MM.1S (cell line): ENCODE results near the gene TTYH3.

Experiments
- DNase-seq: peaks from one replicate; pipeline ENCODE4 v3.0.0-alpha.2; 2015
- H2AFZ ChIP-seq: fragments of 300-600 bp; sonication (generic); 2 replicates; pipeline ENCODE4 v1.6.0; 2016; ENCODE audit warnings: antibody characterized with exemption, low read length
- H3F3A ChIP-seq: fragments of 300-600 bp; sonication (generic); 2 replicates; pipeline ENCODE4 v1.6.1; 2016; ENCODE audit warnings: mild to moderate bottlenecking, antibody characterized with exemption, low read length, moderate library complexity, mixed read lengths; ENCODE audit not compliant: insufficient read depth
- H3K27ac ChIP-seq: fragments of 300-600 bp; sonication (generic); 2 replicates; pipeline ENCODE4 v1.5.1; 2016; ENCODE audit warnings: mild to moderate bottlenecking, low read length
- H3K27me3 ChIP-seq: fragments of 300-600 bp; sonication (generic); replicated peaks from 2 replicates; pipeline ENCODE4 v1.6.0; 2016; ENCODE audit warnings: low read length; ENCODE audit not compliant: insufficient read depth
- H3K36me3 ChIP-seq: fragments of 300-600 bp; sonication (generic); replicated peaks from 2 replicates; pipeline ENCODE4 v1.6.1; 2016; ENCODE audit warnings: mild to moderate bottlenecking, low read length, mixed read lengths; ENCODE audit not compliant: insufficient read depth
- H3K4me1 ChIP-seq: fragments of 300-600 bp; sonication (generic); 2 replicates; pipeline ENCODE4 v1.6.1; 2016; ENCODE audit warnings: low read length, mixed read lengths
- H3K4me2 ChIP-seq: fragments of 300-600 bp; sonication (generic); 2 replicates; pipeline ENCODE4 v1.6.0; 2016; ENCODE audit warnings: low read depth, low read length
- H3K4me3 ChIP-seq: fragments of 300-600 bp; sonication (generic); 2 replicates; pipeline ENCODE4 v1.5.1; 2016; ENCODE audit warnings: low read length, mixed read lengths
- H3K79me2 ChIP-seq: fragments of 300-600 bp; sonication (generic); 2 replicates; pipeline ENCODE4 v1.6.1; 2016; ENCODE audit warnings: mixed run types, low read length, mixed read lengths
- H3K9ac ChIP-seq: fragments of 300-600 bp; sonication (generic); 2 replicates; pipeline ENCODE4 v1.6.1; 2016; ENCODE audit warnings: low read length, mixed read lengths
- H3K9me2 ChIP-seq: fragments of 300-600 bp; sonication (generic); replicated peaks from 2 replicates; pipeline ENCODE4 v1.6.1; 2016; ENCODE audit warnings: mild to moderate bottlenecking, low read length, mixed read lengths; ENCODE audit not compliant: insufficient read depth
- H3K9me3 ChIP-seq: fragments of 300-600 bp; sonication (generic); replicated peaks from 2 replicates; pipeline ENCODE4 v1.6.1; 2016; ENCODE audit warnings: mild to moderate bottlenecking, low read length, mixed read lengths; ENCODE audit not compliant: insufficient read depth
- H4K20me1 ChIP-seq: fragments of 300-600 bp; sonication (generic); 2 replicates; pipeline ENCODE4 v1.6.1; 2016; ENCODE audit warnings: mild to moderate bottlenecking, low read length, moderate library complexity, mixed read lengths; ENCODE audit not compliant: insufficient read depth
- EZH2 ChIP-seq: fragments of 300-600 bp; sonication (generic); optimal IDR thresholded peaks from 2 replicates; pipeline ENCODE3; 2017; ENCODE audit warnings: low read depth, mild to moderate bottlenecking, antibody characterized with exemption, low read length, mixed read lengths
- EZH2phosphoT487 ChIP-seq: fragments of 300-600 bp; sonication (generic); IDR thresholded peaks from 2 replicates; pipeline ENCODE4 v1.6.1; 2018; ENCODE audit warnings: antibody characterized with exemption, low read length
- TF ChIP-seq, protein P1 (sequence below): fragments of 300-600 bp; sonication (generic); IDR thresholded peaks from 2 replicates; pipeline ENCODE4 v1.5.1; 2016; ENCODE audit warnings: antibody characterized with exemption, low read length, mixed read lengths

The TTYH3 gene

DNA sequence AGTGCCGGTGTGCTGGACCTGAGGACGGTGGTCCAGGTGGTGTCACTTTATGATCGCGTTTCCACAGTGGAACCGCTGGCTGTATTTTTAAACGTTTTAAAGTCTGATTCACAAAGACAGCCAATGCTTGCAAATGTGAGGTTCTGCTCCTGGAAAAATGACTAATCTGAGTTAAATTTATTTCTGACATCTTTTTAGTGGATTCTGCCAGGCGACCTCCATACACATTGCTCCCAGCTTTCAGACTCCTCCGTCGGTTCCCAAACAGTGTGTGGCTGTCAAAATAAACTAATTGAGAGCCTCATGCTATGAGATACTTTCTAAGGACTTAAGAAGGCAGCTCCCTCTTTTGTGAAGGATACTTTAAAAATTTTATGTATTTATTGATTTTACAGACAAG lies 12.7 kb upstream of the TTYH3 start:
- H3K79me2 ChIP-seq: no peaks in the 10 kb centered on the region
- no peak overlapping the region for H3K4me2 ChIP-seq
- H3K4me1 ChIP-seq: no peaks in the 10 kb centered on the region
- no peak for TF ChIP-seq EZH2phosphoT487
- TF ChIP-seq, protein P1, sequence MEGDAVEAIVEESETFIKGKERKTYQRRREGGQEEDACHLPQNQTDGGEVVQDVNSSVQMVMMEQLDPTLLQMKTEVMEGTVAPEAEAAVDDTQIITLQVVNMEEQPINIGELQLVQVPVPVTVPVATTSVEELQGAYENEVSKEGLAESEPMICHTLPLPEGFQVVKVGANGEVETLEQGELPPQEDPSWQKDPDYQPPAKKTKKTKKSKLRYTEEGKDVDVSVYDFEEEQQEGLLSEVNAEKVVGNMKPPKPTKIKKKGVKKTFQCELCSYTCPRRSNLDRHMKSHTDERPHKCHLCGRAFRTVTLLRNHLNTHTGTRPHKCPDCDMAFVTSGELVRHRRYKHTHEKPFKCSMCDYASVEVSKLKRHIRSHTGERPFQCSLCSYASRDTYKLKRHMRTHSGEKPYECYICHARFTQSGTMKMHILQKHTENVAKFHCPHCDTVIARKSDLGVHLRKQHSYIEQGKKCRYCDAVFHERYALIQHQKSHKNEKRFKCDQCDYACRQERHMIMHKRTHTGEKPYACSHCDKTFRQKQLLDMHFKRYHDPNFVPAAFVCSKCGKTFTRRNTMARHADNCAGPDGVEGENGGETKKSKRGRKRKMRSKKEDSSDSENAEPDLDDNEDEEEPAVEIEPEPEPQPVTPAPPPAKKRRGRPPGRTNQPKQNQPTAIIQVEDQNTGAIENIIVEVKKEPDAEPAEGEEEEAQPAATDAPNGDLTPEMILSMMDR: no peak
- TF ChIP-seq EZH2: no peak
- no peaks in the 10 kb centered on the region for H3K36me3 ChIP-seq
- peaks cover 57% of the 10 kb centered on the region for H3K27me3 ChIP-seq
- no peaks in the 10 kb centered on the region for H3F3A ChIP-seq
- H2AFZ ChIP-seq: no peak overlapping the region
- no peak overlapping the region for H3K27ac ChIP-seq
- no peaks in the 10 kb centered on the region for H4K20me1 ChIP-seq
- no peak overlapping the region for H3K4me3 ChIP-seq
- H3K9me3 ChIP-seq: no peaks in the 10 kb centered on the region
- no peak overlapping the region for H3K9ac ChIP-seq
- H3K9me2 ChIP-seq: no peaks in the 10 kb centered on the region
- DNase-seq: no peak

DNA sequence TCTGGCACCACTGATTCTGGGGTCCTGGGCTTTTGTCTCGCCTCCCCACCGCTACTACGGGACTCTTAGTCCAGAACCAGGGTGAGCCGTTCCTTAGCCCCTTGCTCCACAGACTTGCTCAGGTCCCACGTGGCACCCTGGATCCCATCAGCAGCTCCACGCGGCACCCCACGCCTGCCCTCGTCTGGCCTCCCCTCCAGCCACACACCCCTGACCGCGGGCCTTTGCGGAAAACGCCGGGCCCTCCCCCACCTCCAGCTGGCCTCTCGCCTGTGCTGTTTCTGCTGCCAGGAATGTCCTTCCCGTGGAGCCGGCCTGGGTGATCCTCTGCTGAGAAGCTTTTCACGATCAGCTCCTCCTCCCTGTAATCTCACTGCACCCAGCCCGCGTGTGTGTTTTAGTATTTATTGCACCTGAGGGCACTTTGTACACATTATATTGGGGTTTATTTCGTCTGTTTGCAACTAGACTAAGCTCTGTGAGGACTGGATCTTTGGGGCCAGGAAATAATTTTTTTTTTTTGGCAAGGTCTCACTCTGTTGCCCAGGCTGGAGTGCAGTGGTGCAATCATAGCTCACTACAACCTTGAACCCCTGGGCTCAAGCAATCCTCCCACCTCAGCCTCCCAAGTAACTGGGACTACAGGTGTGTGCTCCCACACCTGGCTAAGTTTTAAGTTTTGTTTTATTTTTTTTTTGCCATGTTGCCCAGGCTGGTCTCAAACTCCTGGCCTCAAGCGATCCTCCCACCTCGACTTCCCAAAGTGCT lies 10.5 kb upstream of the TTYH3 start:
- H3K27me3 ChIP-seq: peaks cover 68% of the 10 kb centered on the region
- no peak overlapping the region for H3K27ac ChIP-seq
- no peaks in the 10 kb centered on the region for H3K9me2 ChIP-seq
- no peak overlapping the region for H3K4me2 ChIP-seq
- no peaks in the 10 kb centered on the region for H3K36me3 ChIP-seq
- no peaks in the 10 kb centered on the region for H3F3A ChIP-seq
- no peak overlapping the region for H2AFZ ChIP-seq
- no peak overlapping the region for H3K4me3 ChIP-seq
- no peaks in the 10 kb centered on the region for H3K4me1 ChIP-seq
- no peak overlapping the region for H3K9ac ChIP-seq
- H4K20me1 ChIP-seq: no peaks in the 10 kb centered on the region
- DNase-seq: no peak
- TF ChIP-seq EZH2phosphoT487 (no peak), EZH2 (no peak)
- TF ChIP-seq, protein P1: no peak
- H3K9me3 ChIP-seq: no peaks in the 10 kb centered on the region
- H3K79me2 ChIP-seq: no peaks in the 10 kb centered on the region

DNA sequence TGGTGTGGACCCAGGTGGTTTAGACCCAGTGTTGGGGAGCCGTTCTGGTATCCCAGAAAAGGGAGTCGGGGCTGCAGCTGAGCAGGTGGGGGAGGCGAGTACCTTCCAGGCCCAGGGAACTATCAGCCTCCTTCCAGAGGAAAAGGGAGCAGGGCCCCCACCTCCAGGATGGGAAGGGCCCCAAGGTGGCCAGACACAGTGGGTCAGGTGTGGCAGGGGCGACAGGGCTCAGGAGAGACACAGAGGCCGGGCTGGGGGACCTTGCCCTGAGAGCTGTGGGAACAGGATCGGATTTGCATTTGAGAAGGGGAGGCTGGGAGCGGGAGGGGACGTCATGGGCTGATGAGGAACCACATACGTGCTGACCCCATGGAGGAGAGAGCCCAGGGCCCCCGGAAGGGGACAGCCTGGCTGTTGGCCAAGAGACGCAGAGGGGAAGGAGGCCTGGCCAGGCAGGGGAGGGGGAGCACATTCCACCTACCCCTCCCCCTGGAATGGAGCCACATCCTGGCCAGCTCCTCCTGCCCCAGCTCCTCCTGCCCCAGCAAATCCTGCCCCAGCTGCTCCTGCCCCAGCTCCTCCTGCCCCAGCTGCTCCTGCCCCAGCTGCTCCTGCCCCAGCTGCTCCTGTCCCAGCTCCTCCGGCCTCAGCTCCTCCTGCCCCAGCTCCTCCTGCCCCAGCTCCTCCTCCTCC lies 9.7 kb upstream of the TTYH3 start:
- Histone ChIP-seq H3K79me2 (no peaks in the 10 kb centered on the region), H3K27ac (no peak overlapping the region), H3K9ac (no peak overlapping the region), H3K4me1 (no peaks in the 10 kb centered on the region), H3F3A (no peaks in the 10 kb centered on the region), H4K20me1 (no peaks in the 10 kb centered on the region), H3K27me3 (peaks cover 68% of the 10 kb centered on the region), H3K4me3 (no peak overlapping the region), H3K4me2 (no peak overlapping the region), H3K36me3 (no peaks in the 10 kb centered on the region), H3K9me2 (no peaks in the 10 kb centered on the region), H2AFZ (no peak overlapping the region), H3K9me3 (no peaks in the 10 kb centered on the region)
- no peak for TF ChIP-seq EZH2phosphoT487
- TF ChIP-seq EZH2: no peak
- TF ChIP-seq, protein P1: no peak
- DNase-seq: no peak
